OCI-LY1 (cell line): ENCODE data around the gene KRTAP29-1.

Source experiments
- H2AFZ ChIP-seq: fragments of 200-600 bp; sonication (generic), shearing (Covaris generic); 2 replicates; pipeline ENCODE4 v1.6.0; 2014; ENCODE audit warnings: antibody characterized with exemption, mild to moderate bottlenecking, low read length
- H3F3A ChIP-seq: fragments of 200-600 bp; sonication (generic), shearing (Covaris generic); 2 replicates; pipeline ENCODE4 v1.6.0; 2014; ENCODE audit warnings: mild to moderate bottlenecking, antibody characterized with exemption, low read length, moderate library complexity; ENCODE audit not compliant: insufficient read depth
- H3K27ac ChIP-seq: fragments of 200-600 bp; sonication (generic); 2 replicates; pipeline ENCODE4 v1.5.1; 2014; ENCODE audit warnings: low read length, mixed run types, mild to moderate bottlenecking, low read depth; ENCODE audit not compliant: poor library complexity, severe bottlenecking
- H3K27me3 ChIP-seq: fragments of 200-600 bp; sonication (generic); 2 replicates; pipeline ENCODE4 v1.6.0; 2014; ENCODE audit warnings: antibody characterized with exemption, mild to moderate bottlenecking, low read length, moderate library complexity; ENCODE audit not compliant: insufficient read depth
- H3K36me3 ChIP-seq: fragments of 200-600 bp; sonication (generic); 2 replicates; pipeline ENCODE4 v1.6.1; 2014; ENCODE audit warnings: mild to moderate bottlenecking, antibody characterized with exemption, low read length, moderate library complexity, mixed read lengths; ENCODE audit not compliant: insufficient read depth
- H3K4me1 ChIP-seq: fragments of 200-600 bp; sonication (generic); 2 replicates; pipeline ENCODE4 v1.5.1; 2014; ENCODE audit warnings: mild to moderate bottlenecking, low read length, moderate library complexity; ENCODE audit not compliant: insufficient read depth, severe bottlenecking
- H3K4me2 ChIP-seq: fragments of 200-600 bp; sonication (generic), shearing (Covaris generic); 2 replicates; pipeline ENCODE4 v1.6.1; 2014; ENCODE audit warnings: low read length
- H3K4me3 ChIP-seq: fragments of 200-600 bp; sonication (generic); 2 replicates; pipeline ENCODE4 v1.5.1; 2014; ENCODE audit warnings: low read length, low read depth, mild to moderate bottlenecking, mixed read lengths; ENCODE audit not compliant: poor library complexity, severe bottlenecking
- H3K79me2 ChIP-seq: fragments of 200-600 bp; shearing (Covaris generic); 2 replicates; pipeline ENCODE4 v1.6.1; 2016; ENCODE audit warnings: mixed run types, low read length, mixed read lengths; ENCODE audit not compliant: insufficient read depth
- H3K9ac ChIP-seq: fragments of 200-600 bp; sonication (generic), shearing (Covaris generic); 2 replicates; pipeline ENCODE4 v1.6.1; 2014; ENCODE audit warnings: mild to moderate bottlenecking, low read length, mixed read lengths
- H3K9me2 ChIP-seq: fragments of 200-600 bp; sonication (generic), shearing (Covaris generic); 2 replicates; pipeline ENCODE4 v1.6.1; 2014; ENCODE audit warnings: low read depth, mild to moderate bottlenecking, low read length, mixed read lengths
- H3K9me3 ChIP-seq: fragments of 200-600 bp; shearing (Covaris generic); 2 replicates; pipeline ENCODE4 v1.6.1; 2014; ENCODE audit warnings: low read length, mixed read lengths
- H4K20me1 ChIP-seq: fragments of 200-600 bp; sonication (generic), shearing (Covaris generic); 2 replicates; pipeline ENCODE4 v1.6.0; 2016; ENCODE audit warnings: mild to moderate bottlenecking, low read length; ENCODE audit not compliant: insufficient read depth
- CTCF ChIP-seq: fragments of 200-600 bp; sonication (generic), shearing (Covaris generic); IDR thresholded peaks from 2 replicates; pipeline ENCODE4 v1.5.1; 2017; ENCODE audit warnings: mild to moderate bottlenecking, antibody characterized with exemption, low read length, moderate library complexity, mixed read lengths
- EZH2 ChIP-seq: fragments of 200-600 bp; sonication (generic), shearing (Covaris generic); IDR thresholded peaks from 2 replicates; pipeline ENCODE4 v1.8.0; 2017; ENCODE audit warnings: borderline replicate concordance, mixed run types, mild to moderate bottlenecking, antibody characterized with exemption, low read length, moderate library complexity, mixed read lengths

The KRTAP29-1 gene

GRCh38 chr17:41340934-41341861 is 38.5 kb upstream of the KRTAP29-1 start:
- no peaks in the 10 kb centered on the region for H4K20me1 ChIP-seq
- no peaks in the 10 kb centered on the region for H3K9me3 ChIP-seq
- H3K4me3 ChIP-seq: no peak overlapping the region
- no peak overlapping the region for H3K27ac ChIP-seq
- no peak overlapping the region for H3K9ac ChIP-seq
- no peaks in the 10 kb centered on the region for H3K27me3 ChIP-seq
- H3K79me2 ChIP-seq: no peaks in the 10 kb centered on the region
- H3K4me1 ChIP-seq: no peaks in the 10 kb centered on the region
- H3K4me2 ChIP-seq: no peak overlapping the region
- H3K36me3 ChIP-seq: no peaks in the 10 kb centered on the region
- TF ChIP-seq CTCF (no peak), EZH2 (no peak)
- H3F3A ChIP-seq: no peaks in the 10 kb centered on the region
- H2AFZ ChIP-seq: no peak overlapping the region
- H3K9me2 ChIP-seq: no peaks in the 10 kb centered on the region

GRCh38 chr17:41340494-41340893 is 37.8 kb upstream of the KRTAP29-1 start:
- Histone ChIP-seq H3K4me2 (no peak overlapping the region), H3K4me3 (no peak overlapping the region), H3K27ac (no peak overlapping the region), H3K27me3 (no peaks in the 10 kb centered on the region), H3K9me2 (no peaks in the 10 kb centered on the region), H3K36me3 (no peaks in the 10 kb centered on the region), H3K4me1 (no peaks in the 10 kb centered on the region), H3K79me2 (no peaks in the 10 kb centered on the region), H2AFZ (no peak overlapping the region), H3K9ac (no peak overlapping the region), H3F3A (no peaks in the 10 kb centered on the region), H4K20me1 (no peaks in the 10 kb centered on the region), H3K9me3 (no peaks in the 10 kb centered on the region)
- TF ChIP-seq EZH2 (no peak), CTCF (no peak)

- H3K27me3 ChIP-seq: no peaks in the 10 kb centered on the region
- no peaks in the 10 kb centered on the region for H3F3A ChIP-seq
- H3K9me2 ChIP-seq: no peaks in the 10 kb centered on the region
- H3K4me1 ChIP-seq: no peaks in the 10 kb centered on the region
- H3K79me2 ChIP-seq: no peaks in the 10 kb centered on the region
- H3K4me2 ChIP-seq: no peak overlapping the region
- no peaks in the 10 kb centered on the region for H3K9me3 ChIP-seq
- H3K4me3 ChIP-seq: no peak overlapping the region
- H3K36me3 ChIP-seq: no peaks in the 10 kb centered on the region
- H4K20me1 ChIP-seq: no peaks in the 10 kb centered on the region
- H2AFZ ChIP-seq: no peak overlapping the region
- no peak overlapping the region for H3K27ac ChIP-seq
- H3K9ac ChIP-seq: no peak overlapping the region
- TF ChIP-seq CTCF (no peak), EZH2 (no peak)
Observed at GRCh38 chr17:41339571-41340172, 37.0 kb upstream of the KRTAP29-1 start.
